Mucosa of descending colon (tissue), 3 donors: ENCODE results near the gene TIMM29. TPM values are rescaled to one million over a fixed set of nuclear protein-coding genes. Genes with fewer than 3 reads are reported as not detected.

Experiments used
- ATAC-seq: fragments of 200-7000 bp; cut with Tn5 transposase; one replicate; pipeline ENCODE4 v1.9.1; 2020; ENCODE audit warnings: mild to moderate bottlenecking, moderate library complexity
- DNase-seq, 3 donors: peaks; one replicate each; pipeline ENCODE4 v3.0.0-alpha.2; 2020
- H3K36me3 ChIP-seq: fragments of 200-600 bp; one replicate; pipeline ENCODE4 v1.8.0; 2021; ENCODE audit warnings: low read depth, mild to moderate bottlenecking
- H3K4me1 ChIP-seq: fragments of 200-600 bp; one replicate; pipeline ENCODE4 v1.8.0; 2021; ENCODE audit warnings: low read depth, mild to moderate bottlenecking
- H3K4me3 ChIP-seq: fragments of 200-600 bp; one replicate; pipeline ENCODE4 v1.8.0; 2021; ENCODE audit warnings: mild to moderate bottlenecking
- H3K9me3 ChIP-seq: fragments of 200-600 bp; one replicate; pipeline ENCODE4 v1.8.0; 2021; ENCODE audit warnings: mild to moderate bottlenecking
- CTCF ChIP-seq: fragments of 200-600 bp; IDR thresholded peaks from one replicate; pipeline ENCODE4 v1.8.0; 2022; ENCODE audit warnings: antibody characterized with exemption, mild to moderate bottlenecking
- intact Hi-C, 2 donors: fragments of 100-400 bp; cut with DNase I in 1 of 2; cut with micrococcal nuclease in 1 of 2; formaldehyde crosslinking; loops; one replicate each; pipeline versions ENCODE4 v1.11.0 to v1.11.1; 2022; cut with DNase I, micrococcal nuclease
- total RNA-seq, 3 donors: library from RNA; stranded (reverse); fragmentation: NEBNext Ultra II Directional in 2 of 3; extraction: Animal tissue kit (Norgen Biotek cat#: 25700) in 2 of 3; gene quantifications; one replicate each; pipeline versions ENCODE4 v1.2.1 to v1.2.4, GENCODE V29; 2021 to 2023
- donor health status: DM: no; HTN: no; CAD: no; lungs with moderate emphysema.
- donor health status: DM: no; HTN: no; CAD: no.
- donor health status: DM: no; HTN: yes; CAD: no.

TIMM29 gene
- total RNA-seq, 3 donors from 2014 or later: 18.5 to 25.0 (median 22.7) TPM

DNA sequence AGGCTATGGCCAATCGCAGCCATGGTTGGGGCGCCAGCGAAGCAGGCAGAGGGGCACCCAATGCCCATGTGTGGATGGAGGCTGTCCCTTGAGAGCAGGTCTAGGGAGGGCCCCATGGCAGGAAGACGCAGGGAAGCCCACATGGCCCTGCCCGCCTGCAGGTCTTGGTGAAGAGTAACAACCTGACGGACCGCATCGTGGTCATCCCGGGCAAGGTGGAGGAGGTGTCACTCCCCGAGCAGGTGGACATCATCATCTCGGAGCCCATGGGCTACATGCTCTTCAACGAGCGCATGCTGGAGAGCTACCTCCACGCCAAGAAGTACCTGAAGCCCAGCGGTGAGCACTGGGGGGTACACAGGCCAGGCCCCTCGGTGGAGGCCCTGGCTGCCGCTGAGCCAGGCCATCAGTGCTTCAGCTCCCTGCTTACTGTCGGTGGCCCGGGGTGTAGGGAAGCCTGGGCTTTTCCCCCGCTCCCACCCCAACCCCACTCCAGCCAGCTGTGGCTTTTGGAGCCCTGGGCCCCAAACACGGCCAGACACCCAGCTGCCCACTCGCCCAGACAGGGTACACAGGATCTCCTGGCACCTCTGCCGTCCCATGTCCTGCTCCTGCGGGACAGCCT, 14.8 kb upstream of the TIMM29 start:
- H3K36me3 ChIP-seq: peaks cover 7% of the 10 kb centered on the region
- DNase-seq (no peak), ATAC-seq (no peak)
- TF ChIP-seq CTCF: no peak
- no peaks in the 10 kb centered on the region for H3K9me3 ChIP-seq
- no peaks in the 10 kb centered on the region for H3K4me1 ChIP-seq
- no peak overlapping the region for H3K4me3 ChIP-seq
- intact Hi-C loops: no loop called here

- TF ChIP-seq CTCF: no peak
- H3K9me3 ChIP-seq: no peaks in the 10 kb centered on the region
- H3K4me1 ChIP-seq: no peaks in the 10 kb centered on the region
- DNase-seq: no peak
- peak; percentile 28 for ATAC-seq
- no peaks in the 10 kb centered on the region for H3K36me3 ChIP-seq
- intact Hi-C loops: no loop called here
- H3K4me3 ChIP-seq: no peak overlapping the region
Measured at GRCh38 chr19:10915130-10916091, 13.2 kb upstream of the TIMM29 start.

DNA sequence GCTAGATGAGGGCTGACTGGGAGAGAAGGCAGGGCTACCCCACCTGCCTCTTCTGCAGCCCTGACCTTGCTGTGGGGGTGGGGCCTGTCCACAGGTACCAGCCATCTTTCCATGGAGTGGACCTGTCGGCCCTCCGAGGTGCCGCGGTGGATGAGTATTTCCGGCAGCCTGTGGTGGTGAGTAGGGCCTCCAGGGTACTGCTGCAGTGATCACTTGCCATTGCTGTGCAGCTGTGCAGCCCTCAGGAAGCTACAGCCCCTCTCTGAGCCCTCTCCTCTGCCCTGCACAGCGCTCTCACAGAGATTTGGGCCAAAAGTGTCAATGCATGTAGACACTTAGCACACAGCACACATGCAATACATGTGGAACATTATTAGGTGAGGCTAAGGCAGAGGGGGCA, 12.0 kb upstream of the TIMM29 start:
- TF ChIP-seq CTCF: no peak
- Histone ChIP-seq H3K36me3 (no peaks in the 10 kb centered on the region), H3K9me3 (no peaks in the 10 kb centered on the region), H3K4me3 (no peak overlapping the region), H3K4me1 (no peaks in the 10 kb centered on the region)
- DNase-seq (no peak), ATAC-seq (no peak)
- intact Hi-C loops: no loop called here

GRCh38 chr19:10918359-10918758, 10.3 kb upstream of the TIMM29 start:
- Histone ChIP-seq H3K9me3 (no peaks in the 10 kb centered on the region), H3K4me1 (no peaks in the 10 kb centered on the region), H3K4me3 (no peak overlapping the region), H3K36me3 (no peaks in the 10 kb centered on the region)
- intact Hi-C loops: no loop called here
- TF ChIP-seq CTCF: no peak
- DNase-seq: no peak
- no peak for ATAC-seq

DNA sequence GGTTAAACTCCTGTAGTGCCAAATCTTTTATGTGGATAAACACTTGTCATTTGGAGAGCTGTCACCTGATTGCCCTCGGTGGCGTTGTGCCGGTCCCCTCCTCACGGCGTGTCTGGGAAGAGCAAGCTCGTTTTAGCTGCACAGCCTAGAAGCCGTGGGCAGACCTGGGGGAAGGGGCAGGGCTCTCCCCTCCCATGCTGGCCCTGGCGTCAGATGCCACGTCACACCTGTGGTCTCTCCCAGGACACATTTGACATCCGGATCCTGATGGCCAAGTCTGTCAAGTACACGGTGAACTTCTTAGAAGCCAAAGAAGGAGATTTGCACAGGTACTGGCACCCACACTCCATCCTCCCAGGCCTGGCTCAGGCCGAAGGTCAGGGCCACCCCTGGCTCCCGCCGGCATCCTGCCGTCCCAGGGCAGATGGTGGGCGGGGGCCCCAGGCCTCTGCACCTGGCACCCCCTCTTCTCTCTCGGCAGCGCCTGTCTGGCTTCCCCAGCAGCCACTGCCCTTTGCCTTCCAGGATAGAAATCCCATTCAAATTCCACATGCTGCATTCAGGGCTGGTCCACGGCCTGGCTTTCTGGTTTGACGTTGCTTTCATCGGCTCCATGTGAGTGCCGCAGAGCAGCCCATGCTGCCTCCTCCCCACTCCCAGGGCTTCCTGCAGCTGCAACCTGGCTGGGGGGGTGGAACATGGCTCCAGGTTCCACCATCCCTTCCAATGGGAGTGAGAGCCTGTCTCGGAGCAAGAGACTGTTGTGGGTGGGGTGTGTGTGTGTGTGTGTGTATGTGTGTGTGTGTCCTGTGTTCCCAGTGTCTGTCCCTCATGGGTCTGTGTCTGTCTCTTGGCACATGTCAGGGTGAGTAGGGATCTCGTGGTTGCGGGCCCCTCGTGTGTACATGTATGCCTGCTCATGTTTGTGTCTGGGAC, 9.0 kb upstream of the TIMM29 start:
- Histone ChIP-seq H3K36me3 (no peaks in the 10 kb centered on the region), H3K4me3 (no peak overlapping the region), H3K9me3 (no peaks in the 10 kb centered on the region), H3K4me1 (no peaks in the 10 kb centered on the region)
- intact Hi-C loops: no loop called here
- ATAC-seq (no peak), DNase-seq (no peak)
- TF ChIP-seq CTCF: no peak
